Measurements from ENCODE around the gene NRXN3. TPM values are rescaled to one million over a fixed set of nuclear protein-coding genes. Genes with fewer than 3 reads are reported as not detected.

The NRXN3 gene
- total RNA-seq, 1 donor from 2014 or later, result 18.0 TPM

- peaks cover 2% of the 10 kb centered on the region for H3K9me3 ChIP-seq (ENCODE audit: insufficient read depth, low read depth, low read length)
- no peak for DNase-seq (ENCODE audit: low read depth)
- no peaks in the 10 kb centered on the region for H4K20me1 ChIP-seq (ENCODE audit: insufficient read depth, low read length)
- no peaks in the 10 kb centered on the region for H3K27me3 ChIP-seq (ENCODE audit: insufficient read depth, low read length)
- no peak overlapping the region for H3K27ac ChIP-seq (ENCODE audit: low read depth, low read length)
- H3K4me1 ChIP-seq (ENCODE audit: insufficient read depth, low read length), result no peaks in the 10 kb centered on the region
- no peaks in the 10 kb centered on the region for H3K9me3 Mint-ChIP-seq (ENCODE audit: unreplicated experiment)
- TF ChIP-seq EZH2 (IDR thresholded peaks at IDR 0.05; ENCODE audit: insufficient read depth, low read length), result no peak
- no peak for TF ChIP-seq CTCF (IDR thresholded peaks at IDR 0.05; ENCODE audit: insufficient read depth, low read depth, low read length)
- H3K27me3 Mint-ChIP-seq (ENCODE audit: low read depth, unreplicated experiment), result peaks cover 22% of the 10 kb centered on the region
- H2AFZ ChIP-seq (ENCODE audit: low read depth, low read length), result no peak overlapping the region
- H3K79me2 ChIP-seq (ENCODE audit: insufficient read depth, low read length), result no peaks in the 10 kb centered on the region
- H3K27ac Mint-ChIP-seq (ENCODE audit: unreplicated experiment), result no peak overlapping the region
- no peaks in the 10 kb centered on the region for H3K36me3 Mint-ChIP-seq (ENCODE audit: low read depth, unreplicated experiment)
- no peak overlapping the region for H3K4me3 ChIP-seq (ENCODE audit: insufficient read depth, low read depth, low read length)
- H3K4me3 Mint-ChIP-seq (ENCODE audit: unreplicated experiment), result no peak overlapping the region
- H3K4me2 ChIP-seq (ENCODE audit: low read length), result no peak overlapping the region
- H3K4me1 Mint-ChIP-seq (ENCODE audit: low read depth, unreplicated experiment), result no peaks in the 10 kb centered on the region
- no peak for FAIRE-seq
- no peak overlapping the region for H3K9ac ChIP-seq (ENCODE audit: low read length)
- no peaks in the 10 kb centered on the region for H3K36me3 ChIP-seq (ENCODE audit: insufficient read depth, low read length)
Observed at GRCh38 chr14:78344290-78344689, 174.1 kb downstream of the NRXN3 start.

GRCh38 chr14:78345131-78345744, 175.1 kb downstream of the NRXN3 start:
- TF ChIP-seq CTCF (IDR thresholded peaks at IDR 0.05; ENCODE audit: insufficient read depth, low read depth, low read length) (no peak), EZH2 (IDR thresholded peaks at IDR 0.05; ENCODE audit: insufficient read depth, low read length) (no peak)
- DNase-seq (ENCODE audit: low read depth), result no peak
- Mint-ChIP-seq H3K4me1 (ENCODE audit: low read depth, unreplicated experiment) (no peaks in the 10 kb centered on the region), H3K27me3 (ENCODE audit: low read depth, unreplicated experiment) (peaks cover 19% of the 10 kb centered on the region), H3K9me3 (ENCODE audit: unreplicated experiment) (no peaks in the 10 kb centered on the region), H3K27ac (ENCODE audit: unreplicated experiment) (no peak overlapping the region), H3K4me3 (ENCODE audit: unreplicated experiment) (no peak overlapping the region), H3K36me3 (ENCODE audit: low read depth, unreplicated experiment) (no peaks in the 10 kb centered on the region)
- H3K27ac ChIP-seq (ENCODE audit: low read depth, low read length), result no peak overlapping the region
- FAIRE-seq, result no peak
- H3K79me2 ChIP-seq (ENCODE audit: insufficient read depth, low read length), result no peaks in the 10 kb centered on the region
- H3K9ac ChIP-seq (ENCODE audit: low read length), result no peak overlapping the region
- no peak overlapping the region for H3K4me3 ChIP-seq (ENCODE audit: insufficient read depth, low read depth, low read length)
- H3K36me3 ChIP-seq (ENCODE audit: insufficient read depth, low read length), result no peaks in the 10 kb centered on the region
- no peaks in the 10 kb centered on the region for H3K4me1 ChIP-seq (ENCODE audit: insufficient read depth, low read length)
- H3K4me2 ChIP-seq (ENCODE audit: low read length), result no peak overlapping the region
- H4K20me1 ChIP-seq (ENCODE audit: insufficient read depth, low read length), result no peaks in the 10 kb centered on the region
- H2AFZ ChIP-seq (ENCODE audit: low read depth, low read length), result no peak overlapping the region
- no peaks in the 10 kb centered on the region for H3K27me3 ChIP-seq (ENCODE audit: insufficient read depth, low read length)
- H3K9me3 ChIP-seq (ENCODE audit: insufficient read depth, low read depth, low read length), result peaks cover 2% of the 10 kb centered on the region

GRCh38 chr14:78346747-78347146, 176.6 kb downstream of the NRXN3 start:
- peaks cover 2% of the 10 kb centered on the region for H3K9me3 ChIP-seq (ENCODE audit: insufficient read depth, low read depth, low read length)
- no peaks in the 10 kb centered on the region for H3K4me1 Mint-ChIP-seq (ENCODE audit: low read depth, unreplicated experiment)
- TF ChIP-seq EZH2 (IDR thresholded peaks at IDR 0.05; ENCODE audit: insufficient read depth, low read length) (no peak), CTCF (IDR thresholded peaks at IDR 0.05; ENCODE audit: insufficient read depth, low read depth, low read length) (no peak)
- DNase-seq (ENCODE audit: low read depth) (no peak), FAIRE-seq (no peak)
- no peaks in the 10 kb centered on the region for H3K9me3 Mint-ChIP-seq (ENCODE audit: unreplicated experiment)
- H3K36me3 ChIP-seq (ENCODE audit: insufficient read depth, low read length), result no peaks in the 10 kb centered on the region
- H3K4me2 ChIP-seq (ENCODE audit: low read length), result no peak overlapping the region
- H3K27ac Mint-ChIP-seq (ENCODE audit: unreplicated experiment), result no peak overlapping the region
- no peaks in the 10 kb centered on the region for H3K36me3 Mint-ChIP-seq (ENCODE audit: low read depth, unreplicated experiment)
- H3K9ac ChIP-seq (ENCODE audit: low read length), result no peak overlapping the region
- no peaks in the 10 kb centered on the region for H4K20me1 ChIP-seq (ENCODE audit: insufficient read depth, low read length)
- no peak overlapping the region for H3K4me3 Mint-ChIP-seq (ENCODE audit: unreplicated experiment)
- H3K4me1 ChIP-seq (ENCODE audit: insufficient read depth, low read length), result no peaks in the 10 kb centered on the region
- no peak overlapping the region for H2AFZ ChIP-seq (ENCODE audit: low read depth, low read length)
- no peaks in the 10 kb centered on the region for H3K79me2 ChIP-seq (ENCODE audit: insufficient read depth, low read length)
- peaks cover 9% of the 10 kb centered on the region for H3K27me3 Mint-ChIP-seq (ENCODE audit: low read depth, unreplicated experiment)
- H3K4me3 ChIP-seq (ENCODE audit: insufficient read depth, low read depth, low read length), result no peak overlapping the region
- H3K27ac ChIP-seq (ENCODE audit: low read depth, low read length), result no peak overlapping the region
- no peaks in the 10 kb centered on the region for H3K27me3 ChIP-seq (ENCODE audit: insufficient read depth, low read length)

All from astrocyte (in vitro differentiated cells and primary cell).